ENCODE measurements around the gene FANCC. TPM values are rescaled to one million over a fixed set of nuclear protein-coding genes. Genes with fewer than 3 reads are reported as not detected.

The FANCC gene
- total and polyA plus RNA-seq, 2 of the 13 experiments (the other 11 are each of a cell fraction or from before 2014, with no cell fraction given): 7.4 to 8.6 TPM

GRCh38 chr9:95124582-95125367 lies 192.7 kb downstream of the FANCC start:
- TF ChIP-seq ZNF761 (CRISPR knock-in tag; conservative IDR thresholded peaks at IDR 0.05) (0 out of 2 replicates have a peak, but pooled peaks have one; percentile 43), HMG20A (CRISPR knock-in tag; IDR thresholded peaks at IDR 0.05; ENCODE audit: borderline replicate concordance) (no peak), STAG1 (CRISPR knock-in tag; IDR thresholded peaks at IDR 0.05) (peak; percentile 35), CTCF (CRISPR knock-in tag; IDR thresholded peaks at IDR 0.05) (peak; percentile 52)
- ATAC-seq: peak; percentile 81
- in situ Hi-C loops (cut with HindIII; ENCODE audit: extremely low pct_ligation_motif_present, low pct_unique_long_range_greater_than_20kb): no loop called here
- H3K4me2 ChIP-seq (ENCODE audit: low read depth, low read length): no peak overlapping the region
- H2AFZ ChIP-seq (ENCODE audit: low read length): no peak overlapping the region
- FAIRE-seq: no peak
- no peak overlapping the region for H3K4me3 ChIP-seq (replicated peaks in 1 of 3; ENCODE audit: insufficient read depth in 1 of 3, low read depth in 2 of 3, low read length in 3 of 3)
- H3K27me3 ChIP-seq (ENCODE audit: control insufficient read depth in 1 of 2, insufficient read depth in 2 of 2, low read length in 2 of 2): no peaks in the 10 kb centered on the region
- H4K20me1 ChIP-seq (ENCODE audit: insufficient read depth, low read length): no peaks in the 10 kb centered on the region
- no TSS peak for BruUV-seq (replicated peaks)
- CTCF ChIA-PET (ENCODE audit: low intra/inter-chr PET ratio, low total read pairs): no interaction called here
- no peak overlapping the region for H3K9ac ChIP-seq (ENCODE audit: insufficient read depth, low read depth, low read length)
- peaks cover 6% of the 10 kb centered on the region for H3K4me1 ChIP-seq (ENCODE audit: insufficient read depth, low read length)
- H3K9me3 ChIP-seq (ENCODE audit: low read length): no peaks in the 10 kb centered on the region
- POLR2A ChIA-PET: no interaction called here
- no peaks in the 10 kb centered on the region for H3K79me2 ChIP-seq (ENCODE audit: insufficient read depth, low read length)
- 88% methylated on average over 9 of the region's 9 CpGs for WGBS (ENCODE audit: low lambda C conversion rate)
- DNase-seq (ENCODE audit: low spot score): no peak
- no peaks in the 10 kb centered on the region; a peak in 1 of 5 replicates for H3K36me3 ChIP-seq (replicated peaks in 1 of 2; ENCODE audit: control insufficient read depth in 1 of 2, insufficient read depth in 2 of 2, low read length in 2 of 2)
- H3K27ac ChIP-seq (ENCODE audit: extremely low read length, insufficient read depth, low read length): no peak overlapping the region
- intact Hi-C loops (cut with micrococcal nuclease; ENCODE audit: unreplicated experiment): no loop called here

- intact Hi-C loops (cut with micrococcal nuclease; ENCODE audit: unreplicated experiment) (no loop called here), in situ Hi-C loops (cut with HindIII; ENCODE audit: extremely low pct_ligation_motif_present, low pct_unique_long_range_greater_than_20kb) (no loop called here)
- Histone ChIP-seq H2AFZ (ENCODE audit: low read length) (no peak overlapping the region), H3K9ac (ENCODE audit: insufficient read depth, low read depth, low read length) (no peak overlapping the region), H4K20me1 (ENCODE audit: insufficient read depth, low read length) (no peaks in the 10 kb centered on the region), H3K4me3 (replicated peaks in 1 of 3; ENCODE audit: insufficient read depth in 1 of 3, low read depth in 2 of 3, low read length in 3 of 3) (no peak overlapping the region), H3K79me2 (ENCODE audit: insufficient read depth, low read length) (no peaks in the 10 kb centered on the region), H3K4me1 (ENCODE audit: insufficient read depth, low read length) (no peaks in the 10 kb centered on the region), H3K27ac (ENCODE audit: extremely low read length, insufficient read depth, low read length) (no peak overlapping the region), H3K9me3 (ENCODE audit: low read length) (no peaks in the 10 kb centered on the region), H3K27me3 (ENCODE audit: control insufficient read depth in 1 of 2, insufficient read depth in 2 of 2, low read length in 2 of 2) (no peaks in the 10 kb centered on the region), H3K4me2 (ENCODE audit: low read depth, low read length) (no peak overlapping the region), H3K36me3 (replicated peaks in 1 of 2; ENCODE audit: control insufficient read depth in 1 of 2, insufficient read depth in 2 of 2, low read length in 2 of 2) (peaks cover 0 to 1% of the 10 kb centered on the region in 2 experiments; a peak in 1 of 5 replicates)
- BruUV-seq (replicated peaks): no TSS peak
- CTCF ChIA-PET (ENCODE audit: low intra/inter-chr PET ratio, low total read pairs): no interaction called here
- DNase-seq (ENCODE audit: low spot score): no peak
- TF ChIP-seq MIER3 (CRISPR knock-in tag; IDR thresholded peaks at IDR 0.05; ENCODE audit: borderline replicate concordance) (no peak), ARID3A (IDR thresholded peaks at IDR 0.05; ENCODE audit: low read depth, low read length) (no peak), ZNF367 (CRISPR knock-in tag; IDR thresholded peaks at IDR 0.05; ENCODE audit: borderline replicate concordance) (no peak), GTF2F1 (IDR thresholded peaks at IDR 0.05; ENCODE audit: low read length) (no peak), ZNF317 (CRISPR knock-in tag; IDR thresholded peaks at IDR 0.05) (no peak)
- POLR2A ChIA-PET: no interaction called here
- FAIRE-seq: no peak
- no peak for ATAC-seq
Measured at GRCh38 chr9:95120781-95121370, 196.6 kb downstream of the FANCC start.
